HEK293 (cell line): Measurements from ENCODE around the gene ERBB2.

Source experiments
- CTCF ChIA-PET: fragments of 350-600 bp; formaldehyde crosslinking; extraction: SDS; loops from one replicate; lab custom pipeline; 2021; ENCODE audit warnings: antibody characterized with exemption; lab: Yijun Ruan, JAX
- POLR2A ChIA-PET: fragments of 300-600 bp; formaldehyde crosslinking; extraction: SDS; loops from one replicate; lab custom pipeline; 2020; ENCODE audit warnings: antibody characterized with exemption, inconsistent platforms; lab: Yijun Ruan, JAX
- H3K27ac ChIP-seq: fragments of 200-500 bp; sonication (Bioruptor generic); 2 replicates; pipeline ENCODE4 v1.5.1; 2014; ENCODE audit warnings: low read depth, low read length, control low read depth, inconsistent platforms; ENCODE audit errors: extremely low read depth
- H3K36me3 ChIP-seq, 2 experiments: fragments of 200-500 bp in 1 of 2; sonication (Bioruptor generic) in 1 of 2; 1 replicate in 1 of 2; 2 replicates in 1 of 2; pipeline ENCODE4 v1.5.1; 2014 to 2017; ENCODE audit warnings: inconsistent platforms in 2 of 2, low read length in 2 of 2; ENCODE audit not compliant: control insufficient read depth in 2 of 2, insufficient read depth in 1 of 2
- H3K4me1 ChIP-seq: fragments of 200-500 bp; sonication (Bioruptor generic); 2 replicates; pipeline ENCODE4 v1.5.1; 2014; ENCODE audit warnings: mild to moderate bottlenecking, low read length, inconsistent platforms; ENCODE audit not compliant: control insufficient read depth, insufficient read depth
- H3K4me3 ChIP-seq: 2 replicates; pipeline ENCODE4 v1.5.1; 2011; ENCODE audit warnings: low read depth, mild to moderate bottlenecking, control low read depth, low read length, moderate library complexity
- H3K9me3 ChIP-seq: fragments of 200-500 bp; sonication (Bioruptor generic); 2 replicates; pipeline ENCODE4 v1.5.1; 2014; ENCODE audit warnings: low read depth, low read length, inconsistent platforms; ENCODE audit not compliant: control insufficient read depth, insufficient read depth
- KLF16 ChIP-seq: fragments of 450-650 bp; formaldehyde crosslinking; IDR thresholded peaks from 2 replicates; pipeline ENCODE4 v1.5.1; 2017; ENCODE audit warnings: missing biosample characterization, missing genetic modification characterization
- ZBTB11 ChIP-seq: fragments of 450-650 bp; formaldehyde crosslinking; conservative IDR thresholded peaks from 2 replicates; pipeline ENCODE4 v1.5.1; 2016; ENCODE audit warnings: low read depth, missing biosample characterization, missing genetic modification characterization
- ZBTB7A ChIP-seq: fragments of 450-650 bp; formaldehyde crosslinking; IDR thresholded peaks from 2 replicates; pipeline ENCODE4 v1.5.1; 2016; ENCODE audit warnings: low read depth, missing biosample characterization, missing genetic modification characterization
- ZFP37 ChIP-seq: fragments of 450-650 bp; formaldehyde crosslinking; IDR thresholded peaks from 2 replicates; pipeline ENCODE4 v1.5.1; 2016; ENCODE audit warnings: missing biosample characterization, missing genetic modification characterization
- ZNF146 ChIP-seq: fragments of 450-650 bp; formaldehyde crosslinking; IDR thresholded peaks from 2 replicates; pipeline ENCODE4 v1.5.1; 2016; ENCODE audit warnings: missing biosample characterization, missing genetic modification characterization
- ZNF157 ChIP-seq: fragments of 450-650 bp; formaldehyde crosslinking; IDR thresholded peaks from 2 replicates; pipeline ENCODE4 v1.5.1; 2016; ENCODE audit warnings: missing biosample characterization, missing genetic modification characterization
- ZNF23 ChIP-seq: fragments of 450-650 bp; formaldehyde crosslinking; IDR thresholded peaks from 2 replicates; pipeline ENCODE4 v1.5.1; 2016; ENCODE audit warnings: missing biosample characterization, missing genetic modification characterization, borderline replicate concordance
- ZNF292 ChIP-seq: fragments of 450-650 bp; formaldehyde crosslinking; IDR thresholded peaks from 2 replicates; pipeline ENCODE4 v1.5.1; 2016; ENCODE audit warnings: low read depth, missing biosample characterization, missing genetic modification characterization, borderline replicate concordance
- ZNF449 ChIP-seq: fragments of 450-650 bp; formaldehyde crosslinking; IDR thresholded peaks from 2 replicates; pipeline ENCODE4 v1.5.1; 2017; ENCODE audit warnings: missing biosample characterization, mild to moderate bottlenecking, missing genetic modification characterization, moderate library complexity
- ZNF629 ChIP-seq: fragments of 450-650 bp; formaldehyde crosslinking; IDR thresholded peaks from 2 replicates; pipeline ENCODE4 v1.5.1; 2017; ENCODE audit warnings: missing biosample characterization, missing genetic modification characterization
- ZSCAN18 ChIP-seq: fragments of 450-650 bp; formaldehyde crosslinking; IDR thresholded peaks from 2 replicates; pipeline ENCODE4 v1.5.1; 2016; ENCODE audit warnings: missing biosample characterization, missing genetic modification characterization
- ZSCAN30 ChIP-seq: fragments of 450-650 bp; IDR thresholded peaks from 2 replicates; pipeline ENCODE4 v1.5.1; 2018; ENCODE audit warnings: missing biosample characterization, mild to moderate bottlenecking, missing genetic modification characterization, moderate library complexity
- TF ChIP-seq, protein P1 (sequence below): fragments of 450-650 bp; formaldehyde crosslinking; IDR thresholded peaks from 2 replicates; pipeline ENCODE4 v1.5.1; 2016; ENCODE audit warnings: missing biosample characterization, missing genetic modification characterization

The ERBB2 gene

GRCh38 chr17:39730095-39730921 lies 30.4 kb downstream of the ERBB2 start, which contains the start of gene MIEN1 (continued):
- no peak; the same call in 1 of the 2 replicates for TF ChIP-seq KLF16 (tag by site-specific recombination)

GRCh38 chr17:39732586-39732985 lies 32.7 kb downstream of the ERBB2 start:
- ChIA-PET CTCF (interaction anchor here (0.6 to 5.3 kb wide), 7 partner anchors 12 to 116 kb away, joined by 3 to 35 read pairs (median 5); partner anchors contain the start of gene PGAP3), POLR2A (interaction anchor here (0.7 kb wide), 1 partner anchor 1026 kb away, joined by 3 read pairs; no protein-coding TSS in a partner anchor)
- Histone ChIP-seq H3K4me3 (no peak overlapping the region), H3K36me3 (peaks cover 4 to 19% of the 10 kb centered on the region in 2 experiments; a peak in 1 of 3 replicates), H3K27ac (no peak overlapping the region), H3K4me1 (0 out of 2 replicates have a peak, but pooled peaks cover 3% of the 10 kb centered on the region), H3K9me3 (no peaks in the 10 kb centered on the region)
- TF ChIP-seq ZNF292 = no peak
- TF ChIP-seq, protein P1, sequence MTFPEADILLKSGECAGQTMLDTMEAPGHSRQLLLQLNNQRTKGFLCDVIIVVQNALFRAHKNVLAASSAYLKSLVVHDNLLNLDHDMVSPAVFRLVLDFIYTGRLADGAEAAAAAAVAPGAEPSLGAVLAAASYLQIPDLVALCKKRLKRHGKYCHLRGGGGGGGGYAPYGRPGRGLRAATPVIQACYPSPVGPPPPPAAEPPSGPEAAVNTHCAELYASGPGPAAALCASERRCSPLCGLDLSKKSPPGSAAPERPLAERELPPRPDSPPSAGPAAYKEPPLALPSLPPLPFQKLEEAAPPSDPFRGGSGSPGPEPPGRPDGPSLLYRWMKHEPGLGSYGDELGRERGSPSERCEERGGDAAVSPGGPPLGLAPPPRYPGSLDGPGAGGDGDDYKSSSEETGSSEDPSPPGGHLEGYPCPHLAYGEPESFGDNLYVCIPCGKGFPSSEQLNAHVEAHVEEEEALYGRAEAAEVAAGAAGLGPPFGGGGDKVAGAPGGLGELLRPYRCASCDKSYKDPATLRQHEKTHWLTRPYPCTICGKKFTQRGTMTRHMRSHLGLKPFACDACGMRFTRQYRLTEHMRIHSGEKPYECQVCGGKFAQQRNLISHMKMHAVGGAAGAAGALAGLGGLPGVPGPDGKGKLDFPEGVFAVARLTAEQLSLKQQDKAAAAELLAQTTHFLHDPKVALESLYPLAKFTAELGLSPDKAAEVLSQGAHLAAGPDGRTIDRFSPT (tag by site-specific recombination) = no peak
- no peak for TF ChIP-seq ZBTB11 (tag by site-specific recombination)
- TF ChIP-seq ZNF146 (tag by site-specific recombination) = peak; percentile 90
- no peak for TF ChIP-seq ZSCAN30
- no peak for TF ChIP-seq ZNF629

GRCh38 chr17:39735882-39736281 lies 36.0 kb downstream of the ERBB2 start:
- POLR2A ChIA-PET = interaction anchor here (1.2 to 1.4 kb wide), 2 partner anchors 9 to 36 kb away, joined by 3 to 6 read pairs; partner anchors contain the start of gene ERBB2
- Histone ChIP-seq H3K4me3 (no peak overlapping the region), H3K27ac (no peak overlapping the region), H3K9me3 (no peaks in the 10 kb centered on the region), H3K36me3 (no peaks in the 10 kb centered on the region), H3K4me1 (peaks cover 23% of the 10 kb centered on the region)
- TF ChIP-seq ZNF449 (tag by site-specific recombination) = no peak
- no peak for TF ChIP-seq ZSCAN18
- no peak for TF ChIP-seq ZBTB7A (tag by site-specific recombination)
- no peak for TF ChIP-seq ZNF157 (tag by site-specific recombination)
- no peak for TF ChIP-seq ZNF23 (tag by site-specific recombination)
- TF ChIP-seq ZFP37 (tag by site-specific recombination) = no peak
- CTCF ChIA-PET = interaction anchor here (1.8 kb wide), 1 partner anchor 115 kb away, joined by 8 read pairs; no protein-coding TSS in a partner anchor
